ENCODE results near the gene CENATAC. TPM values are rescaled to one million over a fixed set of nuclear protein-coding genes. Genes with fewer than 3 reads are reported as not detected.

CENATAC gene
- total RNA-seq, 1 experiment from 2014 or later = 55.2 TPM

DNA sequence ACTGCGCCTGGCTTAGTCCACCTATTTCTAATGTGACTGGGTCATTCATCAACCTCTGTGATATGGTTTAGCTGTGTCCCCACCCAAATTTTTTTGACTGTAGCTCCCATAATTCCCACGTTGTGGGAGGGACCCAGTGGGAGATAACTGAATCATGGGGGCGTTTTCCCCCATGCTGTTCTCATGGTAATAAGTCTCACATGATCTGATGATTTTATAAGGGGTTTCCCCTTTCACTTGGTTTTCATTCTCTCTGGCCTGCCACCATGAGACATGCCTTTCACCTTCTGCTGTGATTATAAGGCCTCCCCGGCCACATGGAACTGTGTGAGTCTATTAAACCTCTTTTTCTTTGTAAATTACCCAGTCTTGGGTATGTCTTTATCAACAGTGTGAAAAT, 8.7 kb downstream of the CENATAC start:
- no peak overlapping the region for H2BK120ac ChIP-seq (ENCODE audit: low read depth, low read length, poor library complexity, severe bottlenecking)
- H3K27ac ChIP-seq (ENCODE audit: insufficient read length, low read depth, low read length) = no peak overlapping the region
- no peak overlapping the region for H3K18ac ChIP-seq (ENCODE audit: insufficient read length, low read depth, low read length)
- no peak overlapping the region for H3K4ac ChIP-seq (ENCODE audit: low read depth, low read length)
- no peak overlapping the region for H2BK5ac ChIP-seq (ENCODE audit: insufficient read length, low read length)
- H3K14ac ChIP-seq (ENCODE audit: insufficient read depth, low read length) = no peak overlapping the region
- Mint-ChIP-seq H3K36me3 (ENCODE audit: insufficient read depth in 1 of 3, low read depth in 3 of 3) (peaks cover 32 to 81% (median 57%) of the 10 kb centered on the region in 3 experiments; a peak in 6 of 7 replicates), H3K27me3 (ENCODE audit: low read depth) (no peaks in the 10 kb centered on the region), H3K9me3 (no peaks in the 10 kb centered on the region), H3K27ac (no peak overlapping the region), H3K4me1 (no peaks in the 10 kb centered on the region), H3K4me3 (no peak overlapping the region; a peak in 1 of 5 replicates)
- H4K91ac ChIP-seq (ENCODE audit: insufficient read length, low read depth, low read length) = no peak overlapping the region
- H2BK15ac ChIP-seq (ENCODE audit: low read depth, low read length) = no peak overlapping the region
- H2AK5ac ChIP-seq (ENCODE audit: insufficient read length, low read length) = no peak overlapping the region
- no peaks in the 10 kb centered on the region for H4K20me1 ChIP-seq (ENCODE audit: control insufficient read depth, insufficient read depth, insufficient read length)
- no peaks in the 10 kb centered on the region for H3K23me2 ChIP-seq (ENCODE audit: insufficient read length, low read depth, low read length, poor library complexity, severe bottlenecking)
- TF ChIP-seq, protein P1, sequence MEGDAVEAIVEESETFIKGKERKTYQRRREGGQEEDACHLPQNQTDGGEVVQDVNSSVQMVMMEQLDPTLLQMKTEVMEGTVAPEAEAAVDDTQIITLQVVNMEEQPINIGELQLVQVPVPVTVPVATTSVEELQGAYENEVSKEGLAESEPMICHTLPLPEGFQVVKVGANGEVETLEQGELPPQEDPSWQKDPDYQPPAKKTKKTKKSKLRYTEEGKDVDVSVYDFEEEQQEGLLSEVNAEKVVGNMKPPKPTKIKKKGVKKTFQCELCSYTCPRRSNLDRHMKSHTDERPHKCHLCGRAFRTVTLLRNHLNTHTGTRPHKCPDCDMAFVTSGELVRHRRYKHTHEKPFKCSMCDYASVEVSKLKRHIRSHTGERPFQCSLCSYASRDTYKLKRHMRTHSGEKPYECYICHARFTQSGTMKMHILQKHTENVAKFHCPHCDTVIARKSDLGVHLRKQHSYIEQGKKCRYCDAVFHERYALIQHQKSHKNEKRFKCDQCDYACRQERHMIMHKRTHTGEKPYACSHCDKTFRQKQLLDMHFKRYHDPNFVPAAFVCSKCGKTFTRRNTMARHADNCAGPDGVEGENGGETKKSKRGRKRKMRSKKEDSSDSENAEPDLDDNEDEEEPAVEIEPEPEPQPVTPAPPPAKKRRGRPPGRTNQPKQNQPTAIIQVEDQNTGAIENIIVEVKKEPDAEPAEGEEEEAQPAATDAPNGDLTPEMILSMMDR (conservative IDR thresholded peaks at IDR 0.05) = no peak
- H4K5ac ChIP-seq (ENCODE audit: insufficient read length, low read depth, low read length) = no peak overlapping the region
- no peak overlapping the region for H3K4me2 ChIP-seq (ENCODE audit: insufficient read depth, insufficient read length, low read length)
- H3K79me2 ChIP-seq (ENCODE audit: insufficient read depth, low read length) = no peaks in the 10 kb centered on the region
- H3K9me3 ChIP-seq (ENCODE audit: control insufficient read depth, low read depth, low read length) = no peaks in the 10 kb centered on the region
- no peak overlapping the region for H3K9ac ChIP-seq (ENCODE audit: extremely low read depth, insufficient read length, low read length)
- H3K56ac ChIP-seq (ENCODE audit: insufficient read length, low read depth, low read length) = no peak overlapping the region
- DNase-seq = no peak
- no peak overlapping the region for H2AFZ ChIP-seq (ENCODE audit: low read length)
- no peaks in the 10 kb centered on the region for H3K27me3 ChIP-seq (ENCODE audit: insufficient read depth, low read length)
- no peaks in the 10 kb centered on the region for H3K4me1 ChIP-seq (ENCODE audit: insufficient read depth, low read length)
- no peak overlapping the region for H3T11ph ChIP-seq (ENCODE audit: low read length)
- WGBS (ENCODE audit: extremely low coverage, insufficient read length, low lambda C conversion rate) = no CpG with 5 or more reads among the region's 4 CpGs
- no peak overlapping the region for H2BK20ac ChIP-seq (ENCODE audit: low read depth, low read length, poor library complexity, severe bottlenecking)
- no peak overlapping the region for H4K8ac ChIP-seq (replicated peaks; ENCODE audit: insufficient read length, low read depth, low read length)
- H2BK12ac ChIP-seq (ENCODE audit: insufficient read length, low read depth, low read length) = no peak overlapping the region
- no peak overlapping the region for H3K23ac ChIP-seq (ENCODE audit: insufficient read length, low read depth, low read length)
- H3K79me1 ChIP-seq (ENCODE audit: insufficient read depth, low read depth, low read length, poor library complexity, severe bottlenecking) = no peaks in the 10 kb centered on the region
